SHP77 treated with DMSO at 0.1 percent for 48 hours (cell line): ENCODE data around the gene DIP2B.
"Not testable (repeated sequence)": the region's sequence is repeated elsewhere in the genome, so short reads cannot be mapped to it uniquely, and the experiment has no call there.

Experiments
- DNase-seq: peaks from one replicate; lab custom pipeline; 2025; lab: John Stamatoyannopoulos, UW

Gene DIP2B

GRCh38 chr12:50520416-50521207 is 15.8 kb downstream of the DIP2B start:
- no peak for DNase-seq

DNA sequence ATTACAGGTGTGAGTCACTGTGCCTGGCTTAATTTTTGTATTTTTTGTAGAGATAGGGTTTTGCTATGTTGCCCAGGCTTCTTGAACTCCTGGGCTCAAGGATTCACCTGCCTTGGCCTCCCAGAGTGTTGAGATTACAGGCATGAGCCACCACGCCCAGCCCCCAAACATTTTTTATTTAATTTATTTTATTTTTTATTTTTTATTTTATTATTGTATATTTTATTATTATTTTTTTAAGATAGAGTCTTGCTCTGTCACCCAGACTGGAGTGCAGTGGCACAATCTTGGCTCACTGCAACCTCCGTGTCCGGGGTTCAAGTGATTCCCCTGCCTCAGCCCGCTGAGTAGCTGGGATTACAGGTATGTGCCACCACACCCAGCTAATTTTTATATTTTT is 17.0 kb downstream of the DIP2B start:
- DNase-seq: not testable (repeated sequence)

- DNase-seq: no peak
Measured at GRCh38 chr12:50523772-50524171, 19.0 kb downstream of the DIP2B start.

GRCh38 chr12:50524621-50525020 is 19.8 kb downstream of the DIP2B start:
- DNase-seq: no peak

DNA sequence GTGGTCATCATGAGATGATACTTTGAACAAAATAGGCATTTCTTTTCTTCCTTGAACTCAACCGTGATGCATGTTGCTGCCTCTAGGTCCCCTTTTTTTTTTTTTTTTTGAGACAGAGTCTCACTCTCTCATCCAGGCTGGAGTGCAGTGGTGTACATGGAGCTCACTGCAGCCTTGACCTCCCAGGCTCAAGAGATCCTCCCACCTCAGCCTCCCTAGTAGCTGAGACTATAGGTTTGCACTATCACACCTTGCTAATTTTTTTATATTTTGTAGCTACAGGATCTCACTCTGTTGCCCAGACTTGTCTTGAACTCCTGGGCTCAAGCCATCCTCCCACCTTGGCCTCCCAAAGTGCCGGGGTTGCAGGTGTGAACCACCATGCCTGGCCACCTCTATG is 20.6 kb downstream of the DIP2B start:
- DNase-seq: no peak

DNA sequence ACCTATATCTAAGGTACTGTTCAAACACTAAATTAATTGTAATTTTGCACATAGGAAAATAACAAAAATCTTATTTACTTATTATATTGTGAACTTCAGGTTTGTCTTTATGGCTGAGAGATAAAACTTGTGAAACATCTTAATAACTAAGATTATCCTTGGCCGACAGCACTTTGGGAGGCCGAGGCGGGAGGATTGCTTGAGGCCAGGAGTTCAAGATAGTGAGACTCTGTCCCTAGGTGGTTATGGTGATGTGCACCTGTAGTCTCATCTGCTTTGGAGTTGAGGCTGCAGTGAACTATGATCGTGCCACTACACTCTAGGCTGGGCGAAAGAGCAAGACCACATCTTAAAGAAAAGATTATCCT is 22.6 kb downstream of the DIP2B start:
- no peak for DNase-seq

GRCh38 chr12:50528800-50529199 is 24.0 kb downstream of the DIP2B start:
- DNase-seq: no peak

DNA sequence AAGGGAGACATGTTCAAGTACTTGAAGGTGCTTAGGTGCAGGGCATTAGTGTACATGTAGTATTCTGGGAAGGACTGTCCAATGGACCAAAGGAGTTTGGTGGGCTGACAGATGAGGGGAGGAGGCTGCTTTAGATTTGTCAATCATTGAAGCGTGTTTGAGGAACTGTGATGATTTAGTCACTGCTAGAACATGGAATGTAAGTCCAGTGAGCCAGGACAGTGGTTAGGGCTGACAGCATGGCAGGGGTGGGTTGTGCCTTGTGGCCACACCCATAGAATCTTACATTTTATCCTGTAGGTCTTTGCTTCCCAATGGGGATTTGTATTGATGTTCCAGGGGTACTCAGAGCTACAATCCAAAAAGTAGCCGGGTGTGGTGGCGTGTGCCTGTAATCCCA is 24.6 kb downstream of the DIP2B start:
- DNase-seq: no peak

GRCh38 chr12:50530532-50530931 is 25.7 kb downstream of the DIP2B start:
- no peak for DNase-seq

- DNase-seq: no peak
Measured at GRCh38 chr12:50533203-50533584, 28.4 kb downstream of the DIP2B start.

- no peak for DNase-seq
Measured at GRCh38 chr12:50533971-50534370, 29.2 kb downstream of the DIP2B start.

- no peak for DNase-seq
Measured at GRCh38 chr12:50536831-50537537, 32.2 kb downstream of the DIP2B start.

- DNase-seq: no peak
Measured at GRCh38 chr12:50537538-50537919, 32.7 kb downstream of the DIP2B start.

GRCh38 chr12:50538182-50538581 is 33.4 kb downstream of the DIP2B start:
- DNase-seq: no peak

DNA sequence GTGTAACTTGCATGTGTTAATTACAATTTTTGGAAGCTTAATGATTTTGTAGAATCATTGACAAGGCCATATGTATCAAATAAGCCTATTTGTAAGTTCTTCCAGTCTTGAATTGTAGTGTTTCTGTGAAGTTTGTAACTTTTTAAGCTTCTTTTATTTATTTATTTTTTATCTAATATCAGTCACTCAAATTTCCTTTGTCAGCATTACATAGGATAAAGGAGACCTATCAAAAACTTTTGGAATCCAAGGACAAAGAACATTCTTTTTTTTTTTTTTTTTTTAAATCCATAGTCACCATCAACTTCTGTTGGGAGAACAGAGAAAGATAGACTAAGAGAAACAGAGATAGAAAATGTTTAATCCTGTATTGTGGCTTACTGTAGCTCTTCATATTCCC is 36.4 kb downstream of the DIP2B start:
- DNase-seq: no peak

DNA sequence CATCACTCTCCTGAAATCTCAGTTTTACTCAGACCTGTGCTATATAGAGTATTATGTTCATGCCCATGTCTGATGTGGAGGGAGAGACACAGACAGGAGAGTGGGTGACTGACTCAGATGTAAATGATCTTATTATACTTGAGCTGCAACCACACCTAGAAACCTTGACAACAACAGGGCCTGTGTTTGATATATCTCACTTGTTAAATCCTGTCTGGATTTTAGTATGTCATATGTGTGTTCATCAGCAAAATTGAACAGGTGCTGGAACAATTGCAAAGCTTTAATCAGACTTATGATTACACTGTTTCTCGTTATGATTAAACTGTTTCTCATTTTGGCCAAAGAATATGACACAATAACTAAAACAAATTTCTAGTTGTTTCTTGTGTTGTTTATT is 37.7 kb downstream of the DIP2B start:
- DNase-seq: no peak

- not testable (repeated sequence) for DNase-seq
Measured at GRCh38 chr12:50543188-50543587, 38.4 kb downstream of the DIP2B start.

GRCh38 chr12:50545213-50545612 is 40.4 kb downstream of the DIP2B start:
- no peak for DNase-seq

GRCh38 chr12:50545786-50546185 is 41.0 kb downstream of the DIP2B start:
- DNase-seq: no peak

DNA sequence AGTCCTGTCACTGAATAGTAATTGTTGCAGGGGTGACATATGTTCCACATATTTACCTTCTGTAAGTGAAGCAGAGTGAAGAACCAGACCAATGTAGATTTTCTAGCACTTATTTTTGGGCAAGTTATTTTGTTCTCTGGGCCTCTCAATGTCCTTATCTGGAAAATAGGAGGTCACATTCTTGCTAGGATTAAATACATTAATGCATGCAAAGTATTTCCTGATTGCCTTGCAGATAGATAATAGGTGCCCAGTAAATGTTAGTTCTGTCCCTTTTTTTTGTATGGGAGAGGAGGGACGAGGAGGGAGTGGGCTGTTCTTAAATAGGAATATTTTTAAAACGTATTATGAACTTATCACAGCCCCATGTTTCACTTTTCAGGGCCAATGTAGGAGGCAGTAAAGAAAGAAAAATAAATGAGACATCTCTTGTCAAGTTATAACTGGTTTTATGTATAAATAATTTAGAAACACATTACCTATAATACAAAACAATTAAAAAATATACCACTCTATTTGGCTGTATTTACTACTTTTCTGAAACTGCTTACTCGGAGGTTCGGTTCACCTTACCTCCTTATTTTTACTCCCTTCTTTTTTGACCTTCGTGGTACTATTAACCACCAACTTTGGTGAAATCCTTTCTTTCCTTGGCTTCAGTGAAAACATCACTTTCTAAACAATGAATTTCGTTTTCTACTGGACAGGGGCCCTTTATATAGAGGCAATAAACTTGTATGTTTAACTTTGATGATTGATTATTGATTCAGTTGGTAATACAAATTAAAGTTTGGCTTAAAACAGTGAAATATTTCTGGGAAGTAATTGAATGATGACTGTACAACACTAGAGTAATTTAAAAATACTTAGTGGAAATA is 41.9 kb downstream of the DIP2B start:
- DNase-seq: no peak

DNA sequence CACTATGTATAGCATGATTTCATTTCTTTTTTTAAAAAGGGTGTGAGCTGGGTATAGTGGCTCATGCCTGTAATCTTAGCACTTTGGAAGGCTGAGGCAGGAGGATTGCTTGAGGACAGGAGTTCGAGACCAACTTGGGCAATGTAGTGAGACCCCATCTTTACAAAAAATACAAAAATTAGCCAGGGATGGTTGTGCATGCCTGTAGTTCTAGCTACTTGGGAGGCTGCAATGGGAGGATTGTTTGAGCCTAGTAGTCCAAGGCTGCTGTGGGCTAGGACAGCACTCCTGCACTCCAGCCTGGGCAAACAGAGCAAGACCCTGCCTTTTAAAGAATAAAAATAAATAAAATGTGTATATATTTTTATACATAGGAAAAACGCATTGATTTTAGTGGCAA is 43.0 kb downstream of the DIP2B start:
- no peak for DNase-seq

- no peak for DNase-seq
Measured at GRCh38 chr12:50549885-50550284, 45.1 kb downstream of the DIP2B start.
